Endodermal cell (in vitro differentiated cells): ENCODE measurements around the gene SLC38A4. TPM values are rescaled to one million over a fixed set of nuclear protein-coding genes. Genes with fewer than 3 reads are reported as not detected.

Source experiments
- DNase-seq: peaks from one replicate; pipeline ENCODE4 v3.0.0-alpha.2; 2017
- H3K27ac ChIP-seq: 2 replicates; pipeline ENCODE4 v1.5.1; 2013; ENCODE audit warnings: mild to moderate bottlenecking, low read depth, low read length, moderate library complexity
- H3K27me3 ChIP-seq: 2 replicates; pipeline ENCODE4 v1.6.1; 2013; ENCODE audit warnings: mild to moderate bottlenecking, low read length, moderate library complexity; ENCODE audit not compliant: insufficient read depth, control insufficient read depth, poor library complexity, severe bottlenecking
- H3K36me3 ChIP-seq: 2 replicates; pipeline ENCODE4 v1.7.0; 2013; ENCODE audit warnings: mild to moderate bottlenecking, low read length, moderate library complexity; ENCODE audit not compliant: control insufficient read depth, insufficient read depth
- H3K4me1 ChIP-seq: one replicate; pipeline ENCODE4 v1.7.0; 2013; ENCODE audit warnings: low read length; ENCODE audit not compliant: control insufficient read depth, insufficient read depth
- H3K4me3 ChIP-seq: 2 replicates; pipeline ENCODE4 v1.5.1; 2013; ENCODE audit warnings: mild to moderate bottlenecking, low read length, moderate library complexity
- H3K9ac ChIP-seq: 2 replicates; pipeline ENCODE4 v1.6.1; 2013; ENCODE audit warnings: mild to moderate bottlenecking, low read length, moderate library complexity; ENCODE audit not compliant: poor library complexity, severe bottlenecking; ENCODE audit errors: extremely low read depth
- H3K9me3 ChIP-seq: 2 replicates; pipeline ENCODE4 v1.6.1; 2013; ENCODE audit warnings: mild to moderate bottlenecking, low read length, moderate library complexity; ENCODE audit not compliant: control insufficient read depth
- H3K27ac Mint-ChIP-seq: 2 replicates; pipeline ENCODE4 v1.8.0; 2020; ENCODE audit warnings: mixed read lengths
- H3K27me3 Mint-ChIP-seq: 2 replicates; pipeline ENCODE4 v1.8.0; 2021; ENCODE audit warnings: mild to moderate bottlenecking, mixed read lengths; ENCODE audit not compliant: insufficient read depth
- H3K36me3 Mint-ChIP-seq: 2 replicates; pipeline ENCODE4 v1.8.0; 2020; ENCODE audit warnings: low read depth, mixed read lengths
- H3K4me1 Mint-ChIP-seq: 2 replicates; pipeline ENCODE4 v1.8.0; 2020; ENCODE audit warnings: mixed read lengths
- H3K4me3 Mint-ChIP-seq: 2 replicates; pipeline ENCODE4 v1.8.0; 2020; ENCODE audit warnings: mild to moderate bottlenecking, moderate library complexity, mixed read lengths
- H3K9me3 Mint-ChIP-seq: 2 replicates; pipeline ENCODE4 v1.8.0; 2020; ENCODE audit warnings: mild to moderate bottlenecking, mixed read lengths
- WGBS, 2 experiments: methylation state at CpG; one replicate each; pipeline versions ENCODE4 v1.1.5 to v1.1.7; 2013; ENCODE audit warnings: missing lambda C conversion rate in 2 of 2, mixed read lengths in 1 of 2; ENCODE audit not compliant: insufficient coverage in 1 of 2, insufficient read length in 1 of 2; 5-methylcytosine and 5-hydroxymethylcytosine counted together
- total RNA-seq, 2 donors: library from RNA; stranded (reverse); fragmentation: NEBNext Ultra II Directional in 1 of 2; extraction: Animal tissue kit (Norgen Biotek cat#: 25700) in 1 of 2; gene quantifications; 2 replicates in 1 of 2; 3 replicates in 1 of 2; pipeline ENCODE4 v1.2.1, GENCODE V29; 2021
- TF ChIP-seq, protein P1 (sequence below): fragments of 200-600 bp; sonication (generic); conservative IDR thresholded peaks from 2 replicates; pipeline ENCODE4 v1.5.0; 2021; ENCODE audit warnings: antibody characterized with exemption, mild to moderate bottlenecking

Gene SLC38A4
- total RNA-seq, 2 donors from 2014 or later: 0.62 TPM; not detected in 1

- no peak overlapping the region for H3K4me3 ChIP-seq
- TF ChIP-seq, protein P1, sequence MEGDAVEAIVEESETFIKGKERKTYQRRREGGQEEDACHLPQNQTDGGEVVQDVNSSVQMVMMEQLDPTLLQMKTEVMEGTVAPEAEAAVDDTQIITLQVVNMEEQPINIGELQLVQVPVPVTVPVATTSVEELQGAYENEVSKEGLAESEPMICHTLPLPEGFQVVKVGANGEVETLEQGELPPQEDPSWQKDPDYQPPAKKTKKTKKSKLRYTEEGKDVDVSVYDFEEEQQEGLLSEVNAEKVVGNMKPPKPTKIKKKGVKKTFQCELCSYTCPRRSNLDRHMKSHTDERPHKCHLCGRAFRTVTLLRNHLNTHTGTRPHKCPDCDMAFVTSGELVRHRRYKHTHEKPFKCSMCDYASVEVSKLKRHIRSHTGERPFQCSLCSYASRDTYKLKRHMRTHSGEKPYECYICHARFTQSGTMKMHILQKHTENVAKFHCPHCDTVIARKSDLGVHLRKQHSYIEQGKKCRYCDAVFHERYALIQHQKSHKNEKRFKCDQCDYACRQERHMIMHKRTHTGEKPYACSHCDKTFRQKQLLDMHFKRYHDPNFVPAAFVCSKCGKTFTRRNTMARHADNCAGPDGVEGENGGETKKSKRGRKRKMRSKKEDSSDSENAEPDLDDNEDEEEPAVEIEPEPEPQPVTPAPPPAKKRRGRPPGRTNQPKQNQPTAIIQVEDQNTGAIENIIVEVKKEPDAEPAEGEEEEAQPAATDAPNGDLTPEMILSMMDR: no peak
- H3K27me3 Mint-ChIP-seq: peaks cover 14% of the 10 kb centered on the region
- no peak overlapping the region for H3K9ac ChIP-seq
- no peaks in the 10 kb centered on the region for H3K4me1 Mint-ChIP-seq
- H3K27ac Mint-ChIP-seq: no peak overlapping the region
- H3K9me3 Mint-ChIP-seq: no peaks in the 10 kb centered on the region
- no peaks in the 10 kb centered on the region for H3K4me1 ChIP-seq
- no peaks in the 10 kb centered on the region for H3K36me3 Mint-ChIP-seq
- H3K27me3 ChIP-seq: peaks cover 31% of the 10 kb centered on the region
- no peaks in the 10 kb centered on the region for H3K36me3 ChIP-seq
- no peak overlapping the region for H3K27ac ChIP-seq
- no peak overlapping the region for H3K4me3 Mint-ChIP-seq
- no peaks in the 10 kb centered on the region for H3K9me3 ChIP-seq
- no peak for DNase-seq
- WGBS, 2 experiments: 80 to 94% methylated on average over 1 of the region's 2 CpGs
These were observed 14.2 kb upstream of the SLC38A4 start for GRCh38 chr12:46839964-46840363.

- Histone ChIP-seq H3K9ac (no peak overlapping the region), H3K27ac (no peak overlapping the region), H3K36me3 (no peaks in the 10 kb centered on the region), H3K9me3 (no peaks in the 10 kb centered on the region), H3K4me1 (no peaks in the 10 kb centered on the region), H3K27me3 (peaks cover 31% of the 10 kb centered on the region), H3K4me3 (no peak overlapping the region)
- Mint-ChIP-seq H3K4me3 (no peak overlapping the region), H3K27me3 (peaks cover 20% of the 10 kb centered on the region), H3K36me3 (no peaks in the 10 kb centered on the region), H3K4me1 (no peaks in the 10 kb centered on the region), H3K27ac (no peak overlapping the region), H3K9me3 (no peaks in the 10 kb centered on the region)
- 81 to 89% methylated on average over 2 to 3 of the region's 3 CpGs for WGBS, 2 experiments
- no peak for DNase-seq
- TF ChIP-seq, protein P1: no peak
These were observed 13.4 kb upstream of the SLC38A4 start for GRCh38 chr12:46839232-46839631.

GRCh38 chr12:46835785-46836184 lies 10.0 kb upstream of the SLC38A4 start:
- Mint-ChIP-seq H3K27me3 (peaks cover 51% of the 10 kb centered on the region), H3K36me3 (no peaks in the 10 kb centered on the region)
- no peaks in the 10 kb centered on the region for H3K4me1 ChIP-seq

More at GRCh38 chr12:46835785-46836184, 10.0 kb upstream of the SLC38A4 start:
- no peak for DNase-seq
- Mint-ChIP-seq H3K27ac (no peak overlapping the region), H3K4me3 (no peak overlapping the region), H3K9me3 (peaks cover 2% of the 10 kb centered on the region), H3K4me1 (peaks cover 10% of the 10 kb centered on the region)
- Histone ChIP-seq H3K9me3 (peaks cover 4% of the 10 kb centered on the region), H3K4me3 (no peak overlapping the region), H3K9ac (no peak overlapping the region), H3K27me3 (peaks cover 56% of the 10 kb centered on the region), H3K36me3 (no peaks in the 10 kb centered on the region), H3K27ac (no peak overlapping the region)
- TF ChIP-seq, protein P1: no peak
- 100% methylated on average over 1 of the region's 1 CpG; no CpG with 5 or more reads in 1 of the 2 experiments for WGBS, 2 experiments
